Measurements from ENCODE around the gene CEP85L.

Gene CEP85L

DNA sequence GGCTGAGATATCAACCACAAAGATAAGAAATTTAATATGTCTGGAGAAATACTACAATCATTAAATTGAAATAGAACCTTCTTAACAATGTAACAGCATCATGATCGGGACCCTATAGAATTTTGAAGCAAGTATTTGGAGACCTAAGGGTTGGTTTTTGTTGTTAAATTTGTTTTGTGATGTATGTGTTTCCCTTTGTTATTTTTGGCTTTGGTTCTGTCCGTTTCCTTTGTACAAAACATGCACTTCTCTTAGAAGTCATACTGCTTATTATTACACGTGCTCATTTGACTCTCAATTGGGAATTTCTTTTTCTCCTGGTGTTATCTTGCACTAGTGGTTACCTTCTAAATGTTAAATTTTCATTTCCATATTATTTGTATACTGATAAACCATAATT is 107.3 kb downstream of the CEP85L start:
- in situ Hi-C loops (cut with MboI; ENCODE audit: low pct_unique_long_range_greater_than_20kb, low sequenced_read_pairs, unreplicated experiment): no loop called here
- TF ChIP-seq, protein P1, sequence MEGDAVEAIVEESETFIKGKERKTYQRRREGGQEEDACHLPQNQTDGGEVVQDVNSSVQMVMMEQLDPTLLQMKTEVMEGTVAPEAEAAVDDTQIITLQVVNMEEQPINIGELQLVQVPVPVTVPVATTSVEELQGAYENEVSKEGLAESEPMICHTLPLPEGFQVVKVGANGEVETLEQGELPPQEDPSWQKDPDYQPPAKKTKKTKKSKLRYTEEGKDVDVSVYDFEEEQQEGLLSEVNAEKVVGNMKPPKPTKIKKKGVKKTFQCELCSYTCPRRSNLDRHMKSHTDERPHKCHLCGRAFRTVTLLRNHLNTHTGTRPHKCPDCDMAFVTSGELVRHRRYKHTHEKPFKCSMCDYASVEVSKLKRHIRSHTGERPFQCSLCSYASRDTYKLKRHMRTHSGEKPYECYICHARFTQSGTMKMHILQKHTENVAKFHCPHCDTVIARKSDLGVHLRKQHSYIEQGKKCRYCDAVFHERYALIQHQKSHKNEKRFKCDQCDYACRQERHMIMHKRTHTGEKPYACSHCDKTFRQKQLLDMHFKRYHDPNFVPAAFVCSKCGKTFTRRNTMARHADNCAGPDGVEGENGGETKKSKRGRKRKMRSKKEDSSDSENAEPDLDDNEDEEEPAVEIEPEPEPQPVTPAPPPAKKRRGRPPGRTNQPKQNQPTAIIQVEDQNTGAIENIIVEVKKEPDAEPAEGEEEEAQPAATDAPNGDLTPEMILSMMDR (IDR thresholded peaks at IDR 0.05; ENCODE audit: extremely low read depth, insufficient read depth, missing control alignments): no peak
- no peak for DNase-seq (ENCODE audit: low spot score)

DNA sequence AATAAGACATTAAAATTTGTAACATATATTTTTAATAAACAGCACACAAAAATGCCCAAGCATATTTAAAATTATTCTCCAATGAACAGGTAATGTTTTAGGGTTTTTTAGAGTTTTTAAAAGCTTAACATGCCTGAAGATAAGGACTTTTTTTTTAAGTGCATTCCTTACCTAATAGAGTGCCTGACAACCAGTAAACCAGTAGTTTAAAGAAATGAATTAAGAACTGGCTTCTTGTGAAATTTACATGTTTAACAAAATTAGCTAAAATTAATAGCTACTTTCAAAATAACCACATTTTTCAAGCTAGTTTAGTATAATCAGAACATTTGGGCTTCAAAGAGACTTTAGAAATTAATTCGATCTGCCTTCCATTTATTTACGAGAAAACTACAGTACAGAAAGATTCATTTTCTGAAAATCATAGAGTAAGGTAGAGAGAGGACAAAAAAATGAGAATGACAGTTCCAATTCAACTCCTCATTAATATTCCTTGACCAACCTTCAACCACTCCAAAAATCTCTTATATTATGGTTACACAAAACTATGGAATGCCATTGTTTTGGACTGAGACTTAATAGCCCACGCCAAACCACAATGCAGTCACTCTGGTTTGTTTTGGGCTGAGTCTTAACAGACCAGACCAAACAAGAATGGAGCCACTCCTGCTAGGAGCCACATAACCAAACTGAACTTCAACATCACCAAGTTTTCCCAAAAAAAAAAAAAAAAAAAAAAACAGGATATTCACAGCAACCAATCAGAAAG is 109.0 kb downstream of the CEP85L start:
- DNase-seq (ENCODE audit: low spot score): no peak
- in situ Hi-C loops (cut with MboI; ENCODE audit: low pct_unique_long_range_greater_than_20kb, low sequenced_read_pairs, unreplicated experiment): no loop called here
- TF ChIP-seq, protein P1 (IDR thresholded peaks at IDR 0.05; ENCODE audit: extremely low read depth, insufficient read depth, missing control alignments): no peak

DNA sequence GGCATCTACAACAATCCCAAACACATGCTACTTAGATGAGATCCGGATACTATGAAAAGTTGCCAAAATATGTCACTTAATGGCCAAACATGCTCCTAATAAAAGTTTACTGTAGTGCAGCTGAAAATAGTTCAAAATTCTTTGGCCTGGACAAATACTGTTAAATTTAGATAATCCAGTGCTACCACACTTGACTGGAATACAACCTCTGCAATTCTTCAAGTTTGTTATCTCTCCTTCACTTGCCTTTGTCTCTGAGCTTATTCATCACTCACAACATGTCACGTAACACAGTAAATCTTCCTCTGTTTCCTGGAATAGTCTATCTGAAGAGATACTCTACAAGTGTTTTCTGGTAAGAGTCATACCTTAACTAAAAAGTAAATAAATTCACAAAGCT is 113.8 kb downstream of the CEP85L start:
- in situ Hi-C loops (cut with MboI; ENCODE audit: low pct_unique_long_range_greater_than_20kb, low sequenced_read_pairs, unreplicated experiment): no loop called here

DNA sequence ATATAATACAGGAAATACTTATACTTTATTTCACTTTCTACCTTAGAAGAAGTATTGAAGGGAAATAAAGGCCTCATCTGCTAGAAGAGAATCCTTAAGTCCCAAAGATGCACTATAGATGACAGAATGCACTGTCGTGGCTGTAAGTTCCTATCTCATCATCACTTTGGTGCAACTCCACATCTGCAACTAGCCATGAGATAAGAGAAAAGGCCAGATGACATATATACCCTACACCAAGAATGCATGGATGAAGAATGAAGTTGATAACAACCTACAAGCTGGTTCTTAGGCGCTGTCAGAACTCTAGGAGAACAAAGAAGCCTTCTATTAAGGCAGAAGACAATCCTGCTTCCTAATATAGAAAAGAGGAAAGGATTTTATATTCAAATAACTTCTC is 114.9 kb downstream of the CEP85L start:
- DNase-seq (ENCODE audit: low spot score): no peak
- TF ChIP-seq, protein P1 (IDR thresholded peaks at IDR 0.05; ENCODE audit: extremely low read depth, insufficient read depth, missing control alignments): no peak
- in situ Hi-C loops (cut with MboI; ENCODE audit: low pct_unique_long_range_greater_than_20kb, low sequenced_read_pairs, unreplicated experiment): no loop called here

More for the DNA sequence above, 113.8 kb downstream of the CEP85L start:
- TF ChIP-seq, protein P1 (IDR thresholded peaks at IDR 0.05; ENCODE audit: extremely low read depth, insufficient read depth, missing control alignments): no peak
- DNase-seq (ENCODE audit: low spot score): no peak

DNA sequence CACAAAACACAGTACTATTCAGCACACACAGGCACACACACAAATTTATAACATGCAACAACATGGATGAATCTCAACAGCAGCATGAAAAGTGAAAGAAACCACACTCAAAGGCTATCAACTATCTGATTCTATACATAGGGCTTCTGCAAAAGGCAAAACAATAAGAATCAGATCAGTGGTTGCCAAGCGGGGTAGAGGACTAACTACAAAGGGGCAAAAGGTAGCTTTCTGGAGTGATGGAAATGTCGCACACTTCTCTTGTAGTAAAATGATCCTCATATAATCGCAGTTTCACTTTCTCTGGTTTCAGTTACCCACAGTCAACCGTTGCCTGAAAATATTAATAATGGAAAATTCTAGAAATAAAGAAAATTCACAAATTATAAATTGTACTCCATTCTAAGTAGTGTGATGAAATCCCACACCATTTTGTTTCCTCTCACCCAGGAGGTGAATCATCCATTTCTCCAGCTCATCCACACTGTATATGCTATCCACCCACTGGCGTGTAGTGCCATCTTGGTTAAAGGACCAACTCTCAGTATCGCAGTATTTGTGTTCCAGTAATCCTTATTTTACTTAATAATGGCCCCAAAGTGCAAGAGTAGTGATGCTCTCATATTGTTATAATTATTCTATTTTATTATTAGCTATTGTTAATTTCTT is 116.1 kb downstream of the CEP85L start:
- in situ Hi-C loops (cut with MboI; ENCODE audit: low pct_unique_long_range_greater_than_20kb, low sequenced_read_pairs, unreplicated experiment): no loop called here
- DNase-seq (ENCODE audit: low spot score): no peak
- TF ChIP-seq, protein P1 (IDR thresholded peaks at IDR 0.05; ENCODE audit: extremely low read depth, insufficient read depth, missing control alignments): no peak

DNA sequence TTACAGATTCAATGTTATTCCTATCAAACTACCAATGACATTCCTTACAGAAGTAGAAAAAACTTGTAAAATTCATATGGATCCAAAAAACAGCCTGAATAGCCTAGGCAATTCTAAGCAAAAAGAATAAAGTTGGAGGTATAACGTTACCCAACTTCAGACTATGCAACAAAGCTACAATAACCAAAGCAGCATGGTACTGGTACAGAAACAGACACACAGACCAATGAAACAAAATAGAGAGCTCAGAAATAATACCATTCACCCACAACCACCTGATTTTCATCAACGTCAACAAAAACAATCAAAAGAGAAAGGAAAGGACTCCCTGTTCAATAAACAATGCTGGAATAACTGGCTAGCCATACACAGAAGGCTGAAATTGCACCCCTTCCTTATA is 120.4 kb downstream of the CEP85L start:
- no peak for DNase-seq (ENCODE audit: low spot score)
- in situ Hi-C loops (cut with MboI; ENCODE audit: low pct_unique_long_range_greater_than_20kb, low sequenced_read_pairs, unreplicated experiment): no loop called here
- TF ChIP-seq, protein P1 (IDR thresholded peaks at IDR 0.05; ENCODE audit: extremely low read depth, insufficient read depth, missing control alignments): no peak

Data from GM13977 (cell line).